Stromal cell of bone marrow (primary cell): ENCODE results near the gene OR1L1.

Source experiments
- DNase-seq: peaks from one replicate; pipeline ENCODE4 v3.0.0-alpha.2; 2012; ENCODE audit warnings: low read depth

The OR1L1 gene

GRCh38 chr9:122661416-122661815 is at the start of gene OR1L1:
Gene OR1L1 (plus strand): TSS chr9:122661716. CDS start chr9:122661716, 0 bp downstream.
- no peak for DNase-seq

- DNase-seq: no peak
Measured at GRCh38 chr9:122614362-122614761, 47.2 kb upstream of the OR1L1 start, which contains the start of gene OR1Q1. Gene OR1Q1 (plus strand): TSS chr9:122614738. CDS start chr9:122614738, 0 bp downstream.

DNA sequence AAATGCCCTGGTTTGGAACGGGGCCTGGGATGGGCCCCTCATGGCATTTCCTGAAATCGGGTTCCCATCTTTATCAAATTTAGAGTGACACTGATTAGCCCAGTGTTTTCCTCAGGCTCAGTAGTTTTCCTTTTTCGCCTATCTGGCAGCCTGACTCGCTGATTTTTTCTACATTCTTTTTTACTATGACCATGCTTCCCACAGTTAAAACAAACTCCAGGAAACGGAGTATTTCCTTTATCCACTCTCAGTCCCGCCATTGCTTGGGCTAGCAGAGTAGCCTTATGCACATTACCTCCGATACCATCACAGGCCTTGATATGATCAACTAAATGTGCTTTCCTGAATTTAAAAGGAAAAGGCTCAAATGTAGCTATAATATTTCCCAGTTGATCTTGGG is 41.5 kb upstream of the OR1L1 start:
- DNase-seq: no peak

GRCh38 chr9:122642226-122642625 is 19.3 kb upstream of the OR1L1 start:
- DNase-seq: no peak

GRCh38 chr9:122656378-122656777 is 5.1 kb upstream of the OR1L1 start:
- DNase-seq: no peak

GRCh38 chr9:122657527-122657926 is 4.0 kb upstream of the OR1L1 start, which contains the start of gene OR1B1:
Gene OR1B1 (minus strand): TSS chr9:122657627.
- no peak for DNase-seq

DNA sequence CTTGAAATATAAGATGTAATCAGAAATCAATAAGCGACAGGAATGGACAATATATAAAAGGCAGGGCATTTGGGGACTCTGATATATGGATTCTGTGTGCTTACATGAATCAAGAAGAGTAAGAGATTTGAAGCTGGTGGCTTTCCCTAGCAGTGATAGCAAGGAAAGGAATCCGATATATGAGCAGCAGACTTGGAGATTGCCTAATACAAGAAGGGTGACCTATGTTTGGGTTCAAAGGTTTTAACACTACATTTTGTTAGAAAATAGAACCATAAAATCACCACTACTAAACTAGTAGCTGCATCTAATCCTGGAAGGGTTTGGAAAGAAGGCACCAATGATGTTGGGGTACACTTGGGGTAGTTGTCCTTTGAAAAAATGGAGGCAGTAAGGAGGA is 11.0 kb downstream of the OR1L1 start:
- no peak for DNase-seq

GRCh38 chr9:122684851-122685250 is 23.3 kb downstream of the OR1L1 start:
- no peak for DNase-seq

DNA sequence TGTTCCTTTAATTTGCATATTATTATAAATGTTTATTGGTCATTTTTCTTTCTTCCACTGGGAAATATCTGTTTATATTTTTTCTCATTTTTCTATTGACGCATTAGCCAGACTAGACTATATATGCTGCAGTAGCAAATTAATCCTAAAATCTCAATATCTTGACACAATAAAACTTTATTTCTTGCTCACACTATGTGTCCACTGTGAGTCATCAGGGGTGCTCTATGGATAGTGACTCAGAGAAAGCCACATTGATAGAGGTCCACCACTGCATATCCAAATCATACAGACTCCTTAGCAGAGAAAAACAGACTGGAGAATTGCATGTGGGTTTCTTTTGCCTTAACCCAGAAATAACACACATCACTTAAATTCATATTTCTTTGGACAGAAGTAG is 34.2 kb downstream of the OR1L1 start:
- no peak for DNase-seq
